GM11168 (cell line): ENCODE data around the gene TRAF6.
"Not testable (repeated sequence)": the region's sequence is repeated elsewhere in the genome, so short reads cannot be mapped to it uniquely, and the experiment has no call there.

Experiments
- in situ Hi-C: fragments of 300-500 bp; cut with MboI; formaldehyde crosslinking; loops from one replicate; pipeline ENCODE4 v1.12.0; 2022; ENCODE audit warnings: low sequenced_read_pairs; ENCODE audit not compliant: unreplicated experiment

TRAF6 gene

GRCh38 chr11:36509694-36510593 is at the start of gene TRAF6:
Gene TRAF6 (minus strand): TSS chr11:36510272. CDS start chr11:36501515, 8,757 bp downstream.
- in situ Hi-C loops = no loop called here

DNA sequence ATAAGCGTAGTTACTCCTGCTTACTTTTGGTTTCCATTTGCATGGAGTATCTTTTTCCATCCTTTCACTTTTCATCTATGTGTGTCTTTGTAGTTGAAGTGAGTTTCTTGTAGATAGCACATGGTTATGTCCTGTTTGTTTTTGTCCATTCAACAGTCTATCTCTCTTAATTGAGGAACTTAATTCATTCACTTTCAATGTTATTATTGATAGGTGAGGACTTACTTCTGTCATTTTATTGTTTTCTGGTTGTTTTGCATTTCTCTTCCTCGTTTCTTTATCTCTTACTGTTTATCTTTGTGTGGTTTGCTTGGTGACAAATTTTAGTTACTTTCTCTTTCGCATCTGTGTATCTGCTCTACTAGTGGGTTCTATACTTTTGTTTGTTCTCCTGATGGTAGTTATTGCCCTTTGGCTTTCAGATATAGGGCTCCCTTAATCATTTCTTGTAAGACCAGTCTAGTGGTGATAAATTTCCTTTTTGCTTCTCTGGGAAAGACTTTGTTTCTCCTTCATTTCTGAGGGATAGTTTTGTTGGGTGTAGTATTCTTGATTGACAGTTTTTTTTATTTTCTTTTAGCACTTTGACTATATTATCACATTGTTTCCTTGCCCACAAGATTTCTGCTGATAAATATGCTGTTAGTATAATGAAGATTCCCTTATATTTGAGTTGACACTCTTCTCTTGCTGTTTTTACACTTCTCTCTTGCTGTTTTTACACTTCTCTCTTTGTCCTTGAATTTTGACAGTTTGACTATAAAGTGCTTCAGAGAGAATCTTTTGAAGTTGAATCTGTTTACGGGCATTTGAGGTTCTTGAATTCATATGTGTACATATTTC is 48.7 kb upstream of the TRAF6 start:
- in situ Hi-C loops = no loop called here

- in situ Hi-C loops = no loop called here
These were observed 47.9 kb upstream of the TRAF6 start for GRCh38 chr11:36557991-36558390.

DNA sequence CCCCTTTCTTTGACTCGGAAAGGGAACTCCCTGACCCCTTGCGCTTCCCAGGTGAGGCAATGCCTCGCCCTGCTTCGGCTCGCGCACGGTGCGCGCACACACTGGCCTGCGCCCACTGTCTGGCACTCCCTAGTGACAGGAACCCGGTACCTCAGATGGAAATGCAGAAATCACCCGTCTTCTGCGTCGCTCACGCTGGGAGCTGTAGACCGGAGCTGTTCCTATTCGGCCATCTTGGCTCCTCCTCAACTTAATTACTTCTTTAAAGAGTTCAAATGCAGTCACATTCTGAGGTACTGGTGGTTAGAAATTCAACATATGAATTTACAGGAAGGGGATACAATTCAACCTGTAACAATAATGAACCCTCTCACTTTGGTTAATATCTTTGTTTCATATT is 47.3 kb upstream of the TRAF6 start:
- in situ Hi-C loops = not testable (repeated sequence)

- in situ Hi-C loops = no loop called here
These were observed 40.5 kb upstream of the TRAF6 start for GRCh38 chr11:36550385-36551115.

GRCh38 chr11:36540998-36541397 is 30.9 kb upstream of the TRAF6 start:
- in situ Hi-C loops = no loop called here

GRCh38 chr11:36534276-36534840 is 24.3 kb upstream of the TRAF6 start:
- in situ Hi-C loops = no loop called here

GRCh38 chr11:36532941-36533601 is 23.0 kb upstream of the TRAF6 start:
- in situ Hi-C loops = no loop called here

DNA sequence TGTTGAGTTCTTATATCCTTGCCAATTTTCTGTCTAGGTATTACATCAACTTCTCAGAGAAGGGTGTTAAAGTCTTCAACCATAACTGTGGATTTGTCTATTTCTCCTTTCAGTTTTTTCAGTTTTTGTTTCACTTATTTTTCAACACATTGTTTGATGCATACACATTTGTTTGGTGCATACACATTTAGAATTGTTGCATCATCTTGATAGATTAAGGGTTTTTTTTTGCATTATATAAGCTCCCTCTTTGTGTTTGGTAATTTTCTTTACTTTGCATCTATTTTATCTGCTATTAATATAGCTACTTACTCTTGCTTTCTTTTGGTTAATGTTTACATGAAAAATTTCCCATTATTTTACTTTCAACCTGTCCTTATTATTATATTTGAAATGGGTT is 20.8 kb upstream of the TRAF6 start:
- in situ Hi-C loops = no loop called here

- in situ Hi-C loops = no loop called here
These were observed 3.9 kb upstream of the TRAF6 start for GRCh38 chr11:36513965-36514364.

GRCh38 chr11:36512016-36512415 is 1.9 kb upstream of the TRAF6 start:
- in situ Hi-C loops = no loop called here

DNA sequence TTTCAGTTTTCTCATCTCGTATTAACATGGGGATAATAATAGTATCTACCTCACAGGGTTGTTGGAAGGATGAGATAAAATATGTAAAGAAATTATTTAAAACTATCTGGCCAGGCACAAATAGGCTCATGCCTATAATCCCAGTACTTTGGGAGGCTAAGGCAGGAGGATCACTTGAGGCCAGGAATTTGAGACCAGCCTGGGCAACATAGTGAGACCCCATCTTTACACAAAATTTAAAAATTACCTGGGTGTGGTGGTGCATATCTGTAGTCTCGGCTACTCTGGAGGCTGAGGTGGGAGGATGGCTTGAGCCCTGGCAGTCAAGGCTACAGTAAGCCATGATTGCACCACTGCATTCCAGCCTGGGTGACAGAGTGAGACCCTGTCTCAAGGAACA is 990 bp upstream of the TRAF6 start:
- in situ Hi-C loops = not testable (repeated sequence)

GRCh38 chr11:36510594-36510942 is 496 bp upstream of the TRAF6 start:
- in situ Hi-C loops = no loop called here

GRCh38 chr11:36509201-36509639 is 852 bp downstream of the TRAF6 start:
- in situ Hi-C loops = no loop called here

DNA sequence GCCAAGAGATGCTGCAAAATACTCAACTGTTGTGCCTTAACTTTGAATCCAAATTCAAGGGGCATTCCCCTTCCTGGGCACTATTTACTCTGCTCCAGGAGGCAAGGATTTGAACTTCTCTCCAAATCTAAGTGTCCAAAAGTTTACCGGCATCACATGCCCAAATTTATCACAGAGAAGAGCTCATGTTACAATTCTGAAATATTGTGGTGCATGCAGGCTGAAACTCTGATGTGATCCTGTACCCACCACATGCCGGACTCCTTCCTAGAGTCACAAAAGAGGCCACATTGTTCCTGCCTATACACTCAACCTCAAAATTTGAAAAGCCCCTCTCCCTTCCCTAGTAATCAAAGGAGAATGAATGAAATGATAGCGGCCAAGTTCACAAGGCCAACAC is 1.3 kb downstream of the TRAF6 start:
- in situ Hi-C loops = no loop called here

- in situ Hi-C loops = no loop called here
These were observed 2.1 kb downstream of the TRAF6 start for GRCh38 chr11:36507824-36508489.

DNA sequence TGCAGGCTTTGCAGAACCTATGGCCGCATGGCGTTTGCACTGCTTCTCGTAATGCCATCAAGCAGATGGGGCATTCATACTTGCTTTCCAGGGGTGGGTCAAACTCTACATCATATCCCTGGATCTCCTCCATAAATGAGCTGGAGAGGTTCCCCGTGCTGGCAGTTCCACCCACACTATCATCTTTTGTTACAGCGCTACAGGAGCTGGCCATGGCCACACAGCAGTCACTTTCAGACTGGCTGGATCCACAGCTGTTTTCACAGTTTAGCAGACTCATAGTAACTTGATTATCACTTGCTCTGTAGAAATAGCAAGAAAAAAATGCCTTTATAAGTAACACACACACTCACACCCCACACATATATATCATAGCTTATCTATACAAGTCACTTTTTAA is 8.8 kb downstream of the TRAF6 start:
- in situ Hi-C loops = no loop called here

DNA sequence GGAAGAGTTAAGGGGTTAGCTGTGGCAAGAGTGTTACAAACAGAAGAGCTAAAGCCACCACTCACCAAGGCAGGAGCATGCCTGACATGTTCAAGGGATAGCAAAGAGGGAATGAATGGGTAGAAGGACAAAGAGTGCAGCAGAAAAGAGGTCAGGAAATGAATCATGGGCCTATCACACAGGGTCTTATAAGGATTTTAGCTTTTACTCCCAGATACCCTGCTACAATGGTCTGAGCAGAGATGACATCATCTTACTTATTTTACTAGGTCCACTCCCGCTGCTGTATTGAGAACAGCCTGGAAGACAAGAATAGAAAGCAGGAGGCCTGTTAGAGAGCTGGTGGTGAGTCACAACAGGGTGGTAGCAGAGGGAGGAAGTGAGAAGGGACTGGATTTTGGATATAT is 9.8 kb downstream of the TRAF6 start:
- in situ Hi-C loops = no loop called here

- in situ Hi-C loops = no loop called here
These were observed 10.8 kb downstream of the TRAF6 start for GRCh38 chr11:36499315-36499714.
